ENCODE measurements around the gene PHC2.

PHC2 gene, protein sequence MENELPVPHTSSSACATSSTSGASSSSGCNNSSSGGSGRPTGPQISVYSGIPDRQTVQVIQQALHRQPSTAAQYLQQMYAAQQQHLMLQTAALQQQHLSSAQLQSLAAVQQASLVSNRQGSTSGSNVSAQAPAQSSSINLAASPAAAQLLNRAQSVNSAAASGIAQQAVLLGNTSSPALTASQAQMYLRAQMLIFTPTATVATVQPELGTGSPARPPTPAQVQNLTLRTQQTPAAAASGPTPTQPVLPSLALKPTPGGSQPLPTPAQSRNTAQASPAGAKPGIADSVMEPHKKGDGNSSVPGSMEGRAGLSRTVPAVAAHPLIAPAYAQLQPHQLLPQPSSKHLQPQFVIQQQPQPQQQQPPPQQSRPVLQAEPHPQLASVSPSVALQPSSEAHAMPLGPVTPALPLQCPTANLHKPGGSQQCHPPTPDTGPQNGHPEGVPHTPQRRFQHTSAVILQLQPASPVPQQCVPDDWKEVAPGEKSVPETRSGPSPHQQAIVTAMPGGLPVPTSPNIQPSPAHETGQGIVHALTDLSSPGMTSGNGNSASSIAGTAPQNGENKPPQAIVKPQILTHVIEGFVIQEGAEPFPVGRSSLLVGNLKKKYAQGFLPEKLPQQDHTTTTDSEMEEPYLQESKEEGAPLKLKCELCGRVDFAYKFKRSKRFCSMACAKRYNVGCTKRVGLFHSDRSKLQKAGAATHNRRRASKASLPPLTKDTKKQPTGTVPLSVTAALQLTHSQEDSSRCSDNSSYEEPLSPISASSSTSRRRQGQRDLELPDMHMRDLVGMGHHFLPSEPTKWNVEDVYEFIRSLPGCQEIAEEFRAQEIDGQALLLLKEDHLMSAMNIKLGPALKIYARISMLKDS

DNA sequence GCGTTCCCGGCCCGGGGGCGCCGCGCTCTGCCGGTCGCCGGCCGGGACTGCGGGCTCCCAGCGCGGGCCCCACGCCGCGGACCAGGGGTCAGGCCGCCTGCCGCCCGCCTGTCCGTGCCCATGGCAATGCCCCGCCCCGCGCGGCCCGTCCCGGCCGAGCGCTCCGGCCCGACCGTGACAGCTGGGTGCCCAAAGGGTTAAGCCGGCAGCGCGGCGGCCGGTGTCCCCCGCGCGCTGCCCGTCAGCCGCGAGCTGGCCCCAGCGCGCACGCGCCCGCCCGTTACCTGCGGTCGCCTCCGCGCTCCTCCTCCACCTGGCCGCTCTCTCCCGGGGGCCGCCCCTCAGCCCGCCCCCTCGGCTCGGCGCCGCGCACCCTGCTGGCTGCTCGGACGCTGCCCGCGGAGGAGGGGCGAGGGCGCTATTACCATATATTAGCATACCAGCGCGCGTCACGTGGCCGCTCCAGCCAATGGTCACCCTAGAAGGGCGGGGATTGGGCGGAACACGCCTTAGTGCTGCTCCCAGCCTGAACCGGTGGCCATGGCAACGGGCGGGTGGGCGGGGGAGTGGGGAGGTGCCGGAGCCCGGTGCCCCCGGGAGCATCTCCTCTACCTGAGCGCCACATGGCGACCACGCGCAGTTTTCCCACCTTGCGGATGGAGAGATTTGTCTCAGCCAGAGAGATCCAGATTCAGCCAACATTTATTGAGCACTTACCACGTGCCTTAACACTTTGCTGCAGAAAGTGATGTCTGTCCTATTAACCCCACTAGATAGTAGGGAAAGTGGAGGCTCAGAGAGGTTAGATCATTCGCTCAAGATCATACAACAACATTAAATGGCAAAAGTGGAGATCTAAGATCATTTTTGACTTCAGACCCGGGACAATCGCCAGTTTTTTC is at the start of gene PHC2:
TSS of gene PHC2 (minus strand) at position 404 of the 902 bp plus-strand sequence. CDS start 55,556 bp downstream, outside the sequence.
- DNase-seq: peak; percentile 99

DNA sequence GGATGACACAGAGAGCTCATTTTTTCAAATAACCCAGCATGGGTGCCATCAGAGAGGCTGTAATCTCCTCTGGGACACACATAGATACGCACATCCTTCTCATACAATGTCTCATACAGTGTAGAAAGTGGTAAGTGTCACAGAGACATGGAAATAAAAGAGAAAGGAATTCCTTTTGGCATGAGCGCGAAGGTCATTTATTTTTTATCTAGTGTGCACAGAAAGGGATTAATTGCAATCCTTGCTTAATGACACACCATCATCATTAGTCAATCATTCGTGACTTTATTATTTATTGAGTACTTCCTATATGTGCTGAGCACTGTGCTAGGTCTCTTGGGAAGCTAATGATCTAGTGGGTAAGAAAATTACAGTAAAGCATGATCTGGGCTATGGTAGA is 46.6 kb upstream of the PHC2 start:
- no peak for DNase-seq

- DNase-seq: no peak
These were observed 43.0 kb upstream of the PHC2 start for GRCh38 chr1:33473900-33474299.

- peak; percentile 100 for DNase-seq
These were observed 41.5 kb upstream of the PHC2 start, which contains the start of gene ZSCAN20 for GRCh38 chr1:33472269-33472980. ZSCAN20 (plus strand) TSS chr1:33472645; CDS start chr1:33479289, 6,644 bp downstream.

GRCh38 chr1:33471416-33471815 is 40.5 kb upstream of the PHC2 start:
- DNase-seq: no peak

GRCh38 chr1:33470495-33471012 is 39.7 kb upstream of the PHC2 start:
- peak; percentile 90 for DNase-seq

GRCh38 chr1:33469691-33470090 is 38.8 kb upstream of the PHC2 start:
- no peak for DNase-seq

- DNase-seq: no peak
These were observed 38.1 kb upstream of the PHC2 start for GRCh38 chr1:33468967-33469366.

DNA sequence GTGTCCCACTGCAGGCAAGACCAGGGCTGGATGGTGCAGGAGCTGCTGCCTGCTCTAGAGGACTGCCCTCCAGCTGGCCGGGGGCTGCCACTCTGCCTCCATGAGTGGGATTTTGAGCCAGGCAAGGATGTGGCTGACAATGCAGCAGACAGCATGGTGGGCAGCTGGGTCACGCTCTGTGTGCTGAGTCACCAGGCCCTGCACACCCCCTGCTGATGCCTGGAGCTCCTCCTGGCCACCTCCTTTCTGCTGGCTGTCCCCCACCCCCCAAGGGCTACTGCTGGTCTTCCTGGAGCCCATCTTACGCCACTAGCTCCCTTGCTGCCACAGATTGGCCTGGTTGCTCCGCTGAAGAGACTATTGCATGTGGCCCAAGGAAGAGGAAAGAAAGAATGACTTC is 37.6 kb upstream of the PHC2 start:
- DNase-seq: no peak

GRCh38 chr1:33468011-33468410 is 37.1 kb upstream of the PHC2 start:
- DNase-seq: no peak

- no peak for DNase-seq
These were observed 35.3 kb upstream of the PHC2 start for GRCh38 chr1:33466159-33466558.

DNA sequence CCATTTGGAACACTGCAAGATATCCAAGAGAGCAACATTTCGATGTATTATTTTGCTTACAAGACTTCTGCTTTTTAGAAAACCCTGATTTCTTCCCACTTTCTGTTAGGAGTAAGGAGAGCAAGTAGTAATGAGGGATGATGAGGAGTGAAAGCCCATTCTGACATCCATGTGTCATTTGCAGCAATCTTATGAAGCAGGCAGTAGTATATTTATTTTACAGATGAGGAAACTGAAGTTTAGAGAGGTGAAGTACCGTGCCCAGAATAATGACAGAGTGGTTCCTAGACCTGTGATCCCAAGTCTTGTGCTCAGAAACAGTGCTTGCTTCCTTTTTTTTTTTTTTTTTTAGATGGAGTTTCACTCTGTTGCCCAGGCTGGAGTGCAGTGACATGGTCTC is 34.4 kb upstream of the PHC2 start:
- DNase-seq: no peak

DNA sequence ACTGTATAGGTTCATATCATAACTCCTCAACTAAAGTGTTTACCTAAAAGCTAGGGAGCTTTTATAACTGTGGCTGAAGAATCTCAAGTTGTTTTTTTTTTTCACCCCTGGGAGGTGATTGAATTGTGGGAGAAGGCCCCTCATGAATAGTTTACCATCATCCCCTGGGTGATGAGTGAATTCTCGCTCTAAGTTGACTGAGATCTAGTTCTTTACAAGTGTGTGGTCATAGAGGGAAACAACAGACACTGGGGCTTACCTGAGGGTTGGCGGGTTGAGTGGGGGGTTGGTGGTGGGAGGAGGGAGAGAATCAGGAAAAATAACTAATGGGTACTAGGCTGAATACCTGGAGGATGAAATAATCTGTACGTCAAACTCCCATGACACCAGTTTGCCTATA is 33.7 kb upstream of the PHC2 start:
- DNase-seq: no peak

DNA sequence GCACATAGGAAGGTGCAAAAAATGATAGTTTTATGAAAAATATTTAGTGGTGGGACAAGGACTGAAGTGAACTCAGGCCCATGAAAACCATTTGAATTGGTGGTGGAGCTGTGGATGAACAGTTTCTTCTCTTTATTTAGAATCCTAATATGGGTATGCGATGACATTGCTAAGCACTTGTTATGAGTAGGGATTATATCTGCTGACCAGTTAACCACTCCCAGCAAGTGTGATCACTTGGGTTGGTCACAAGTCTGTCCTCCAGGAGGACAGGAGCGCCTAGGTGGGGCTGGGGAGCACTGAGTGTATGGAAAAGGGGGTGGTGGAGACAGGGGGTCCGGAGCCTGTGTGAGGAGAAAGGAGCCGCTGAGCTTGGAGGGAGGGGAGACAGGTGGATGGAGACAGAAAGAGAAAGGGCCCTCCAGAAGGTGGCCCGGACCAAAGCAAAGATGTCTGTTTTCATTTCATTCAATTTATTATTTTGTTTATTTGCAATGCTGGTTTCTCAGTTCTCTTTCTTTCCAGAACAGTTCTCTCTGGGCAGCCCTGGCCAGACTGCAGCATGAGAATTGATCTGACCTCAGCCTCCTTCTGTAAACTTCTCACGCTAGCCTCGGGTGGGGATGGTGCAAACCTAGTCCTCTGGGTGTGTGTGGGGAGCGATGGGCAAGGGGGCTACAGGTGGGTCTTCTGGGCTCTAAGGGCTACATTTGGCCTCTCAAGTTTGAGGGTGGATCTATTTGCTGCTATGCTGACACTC is 31.7 kb upstream of the PHC2 start:
- no peak for DNase-seq

DNA sequence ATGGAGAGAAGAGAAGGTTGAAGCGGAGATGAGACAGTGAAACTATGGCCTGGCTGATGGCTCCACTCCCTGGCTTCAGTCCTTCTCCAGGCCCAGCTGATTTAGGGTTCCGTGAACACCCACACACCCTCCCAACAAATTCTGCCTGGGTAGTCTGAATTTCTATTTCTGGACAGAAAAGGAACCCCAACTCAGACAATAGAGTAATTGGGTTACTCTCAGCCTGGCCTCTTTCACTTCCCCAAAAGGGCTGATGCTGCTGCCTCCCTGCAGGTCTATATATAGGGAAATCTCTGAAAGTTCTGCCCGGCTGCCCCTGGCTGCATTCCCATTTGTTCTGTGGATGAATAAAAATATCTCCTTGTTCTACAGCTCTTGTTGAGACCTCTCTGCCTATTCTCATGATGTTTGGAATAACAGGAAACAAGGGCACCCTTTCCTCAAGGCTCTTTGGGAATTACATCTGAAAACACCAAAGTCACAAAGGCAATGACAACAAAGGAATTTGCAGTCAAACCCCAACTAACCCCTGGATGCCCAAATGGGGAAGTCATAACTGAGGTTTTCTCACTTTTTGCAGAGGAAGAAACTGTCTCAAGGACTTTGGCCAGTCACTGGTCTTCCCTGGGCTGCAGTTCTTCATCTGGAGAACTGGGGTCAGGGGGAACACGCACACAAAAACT is 30.2 kb upstream of the PHC2 start:
- no peak for DNase-seq

DNA sequence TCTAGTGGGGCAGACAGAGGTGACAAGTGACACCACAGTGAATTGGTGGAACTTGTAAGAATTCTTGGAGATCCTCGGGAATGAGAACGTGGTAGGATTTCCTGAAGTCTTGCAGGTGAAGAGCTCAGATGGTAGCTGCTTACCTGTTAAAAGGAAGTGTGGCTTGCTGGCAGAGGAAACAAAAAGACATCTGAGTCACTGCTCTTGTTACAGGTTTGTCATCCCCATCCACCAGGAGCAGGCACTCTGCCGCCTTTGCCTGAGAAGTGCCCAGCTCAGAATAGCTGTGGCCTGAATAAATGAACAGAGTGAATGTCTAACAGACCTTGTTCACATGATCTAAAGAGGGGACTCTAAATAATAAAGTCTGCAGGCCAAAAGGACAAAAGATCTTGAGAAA is 29.2 kb upstream of the PHC2 start:
- DNase-seq: no peak

GRCh38 chr1:33459691-33460090 is 28.8 kb upstream of the PHC2 start:
- no peak for DNase-seq

DNA sequence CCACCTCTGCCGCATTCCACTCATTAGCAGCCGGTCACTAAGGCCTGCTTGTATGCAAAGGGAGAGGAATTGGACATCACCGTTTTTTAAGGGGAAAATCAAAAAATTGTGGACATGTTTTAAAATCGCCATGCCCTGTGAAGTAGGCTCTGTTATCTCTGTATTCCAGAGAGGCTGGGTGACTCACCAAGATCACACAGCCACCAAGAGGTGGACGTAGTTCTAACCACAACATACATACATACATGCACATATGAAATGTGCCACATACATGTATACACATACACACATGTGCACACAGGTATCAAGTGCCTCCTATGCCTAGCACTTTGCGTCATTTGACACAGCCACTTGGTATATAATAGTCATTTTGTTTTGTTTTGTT is 25.6 kb upstream of the PHC2 start:
- no peak for DNase-seq

DNA sequence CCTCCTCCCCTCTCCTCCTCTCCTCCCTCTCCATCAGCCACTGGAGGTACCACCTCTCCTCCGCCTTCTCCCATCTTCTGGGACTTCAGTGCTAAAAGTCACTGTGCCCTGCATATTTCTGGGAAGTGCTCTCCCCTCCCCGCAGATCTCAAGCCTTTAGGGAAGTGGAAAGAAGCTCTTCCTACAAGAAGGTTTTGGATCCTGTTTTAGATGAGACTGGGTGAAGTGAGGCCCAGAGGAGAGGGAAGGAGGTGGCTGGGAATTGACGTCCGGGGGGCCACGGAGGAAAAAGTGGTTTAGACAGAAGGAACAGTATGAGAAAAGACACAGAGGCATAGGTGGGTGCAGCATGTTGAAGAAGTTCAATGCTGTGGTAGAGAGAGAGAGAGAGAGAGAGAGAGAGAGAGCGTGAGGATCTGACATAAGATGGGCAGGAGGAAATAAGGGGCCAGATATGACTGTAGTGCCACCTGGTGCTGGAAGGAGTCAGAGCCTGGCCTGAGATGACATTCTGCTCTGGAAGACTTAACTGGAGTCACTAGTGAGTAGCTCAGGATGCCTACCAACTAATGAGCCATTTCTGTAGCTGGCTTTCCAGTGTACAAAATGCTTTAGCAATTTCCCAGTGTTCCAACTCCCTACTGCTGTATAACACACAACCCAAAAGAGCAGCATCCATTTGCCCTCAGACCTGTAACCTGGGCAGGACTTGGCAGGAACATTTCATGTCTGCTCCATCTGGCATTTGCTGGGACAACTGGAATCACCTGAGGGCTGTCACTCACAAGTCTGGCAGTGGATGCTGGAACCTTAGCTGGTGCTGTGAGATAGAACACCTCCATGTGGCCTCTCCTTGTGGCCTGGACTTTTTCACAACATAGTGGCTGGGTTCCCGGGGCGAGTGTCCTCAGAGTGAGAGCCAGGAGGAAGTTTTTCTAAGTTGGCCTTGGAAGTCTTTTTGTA is 24.9 kb upstream of the PHC2 start:
- peak; percentile 65 for DNase-seq
